IMR-90 (cell line): ENCODE data around the gene SLC7A4.

Experiments used
- CEBPB ChIP-seq: IDR thresholded peaks from 2 replicates; pipeline ENCODE4 v1.6.1; 2012; ENCODE audit warnings: low read depth, low read length, improper control_type of control experiment
- MAFK ChIP-seq: IDR thresholded peaks from 2 replicates; pipeline ENCODE4 v1.6.1; 2012; ENCODE audit warnings: low read depth, low read length, improper control_type of control experiment
- MAZ ChIP-seq: IDR thresholded peaks from 2 replicates; pipeline ENCODE4 v1.6.1; 2012; ENCODE audit warnings: low read depth, mild to moderate bottlenecking, low read length, improper control_type of control experiment, moderate library complexity, borderline replicate concordance
- MXI1 ChIP-seq: IDR thresholded peaks from 2 replicates; pipeline ENCODE4 v1.6.1; 2012; ENCODE audit warnings: low read depth, mild to moderate bottlenecking, low read length, moderate library complexity, borderline replicate concordance
- POLR2A ChIP-seq: IDR thresholded peaks from 2 replicates; pipeline ENCODE4 v1.6.1; 2012; ENCODE audit warnings: mild to moderate bottlenecking, low read depth, low read length
- RAD21 ChIP-seq: IDR thresholded peaks from 2 replicates; pipeline ENCODE4 v1.6.1; 2012; ENCODE audit warnings: low read length, improper control_type of control experiment
- RCOR1 ChIP-seq: IDR thresholded peaks from 2 replicates; pipeline ENCODE4 v1.6.1; 2012; ENCODE audit warnings: mild to moderate bottlenecking, low read length, improper control_type of control experiment; ENCODE audit not compliant: insufficient replicate concordance
- SMC3 ChIP-seq: fragments of 150-350 bp; IDR thresholded peaks from 2 replicates; pipeline ENCODE4 v1.6.1; 2016; ENCODE audit warnings: low read depth, mild to moderate bottlenecking, antibody characterized with exemption, low read length, moderate library complexity
- USF2 ChIP-seq: fragments of 150-350 bp; IDR thresholded peaks from 2 replicates; pipeline ENCODE4 v1.6.1; 2017; ENCODE audit warnings: mild to moderate bottlenecking, antibody characterized with exemption, low read length, low read depth
- TF ChIP-seq, protein P1 (sequence below): conservative IDR thresholded peaks from 2 replicates; pipeline ENCODE4 v1.5.1; 2012; ENCODE audit warnings: mild to moderate bottlenecking, low read depth, low read length, improper control_type of control experiment

DNA sequence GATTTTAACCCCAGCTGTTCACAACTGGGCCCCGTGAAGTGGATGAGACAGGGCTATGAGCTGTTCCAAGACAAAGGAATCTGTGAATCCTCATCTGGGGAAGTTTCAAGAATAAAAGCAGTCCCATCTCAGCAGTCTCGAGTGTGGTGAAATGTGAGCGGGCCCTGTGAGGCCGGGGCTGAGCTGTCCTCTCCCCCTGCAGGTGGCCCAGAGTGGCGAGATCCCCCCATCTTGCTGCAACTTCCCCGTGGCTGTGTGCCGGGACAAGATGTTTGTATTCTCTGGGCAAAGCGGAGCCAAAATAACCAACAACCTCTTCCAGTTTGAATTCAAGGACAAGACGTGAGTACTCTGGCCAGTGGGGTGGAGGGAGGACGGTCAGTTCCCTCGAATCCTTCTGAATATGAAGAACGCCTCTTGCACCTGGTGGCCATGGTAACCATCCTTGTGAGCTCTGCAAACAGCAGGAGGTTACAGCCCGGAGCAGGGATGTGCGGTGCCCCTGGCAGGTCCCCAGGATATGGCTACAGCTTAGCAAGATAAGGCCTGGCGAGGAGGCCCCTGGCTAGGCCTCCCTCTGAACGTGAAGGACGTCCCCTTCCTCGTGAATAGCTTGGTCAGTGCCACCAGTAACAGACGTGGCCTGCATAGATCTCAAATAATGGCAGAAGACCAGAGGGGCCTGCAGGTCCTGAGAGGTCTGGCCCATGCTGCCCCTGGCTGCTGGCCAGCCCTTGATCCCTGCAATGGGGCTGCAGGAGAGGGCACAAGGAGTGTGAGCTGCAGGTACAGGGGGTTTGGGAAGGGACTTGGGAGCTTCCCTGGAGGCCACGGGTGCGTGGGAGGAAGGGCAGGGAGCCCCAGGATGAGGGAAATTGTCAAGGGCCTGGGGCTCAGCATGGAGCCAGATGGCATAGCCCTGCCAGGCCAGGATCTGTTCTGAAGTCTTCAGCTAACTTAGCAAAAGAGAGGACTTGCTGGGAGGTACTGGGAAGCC is 41.9 kb downstream of the SLC7A4 start:
- TF ChIP-seq POLR2A (no peak), RAD21 (no peak), SMC3 (no peak), MAZ (no peak), CEBPB (no peak), RCOR1 (no peak), MXI1 (no peak), MAFK (no peak), USF2 (no peak)
- TF ChIP-seq, protein P1, sequence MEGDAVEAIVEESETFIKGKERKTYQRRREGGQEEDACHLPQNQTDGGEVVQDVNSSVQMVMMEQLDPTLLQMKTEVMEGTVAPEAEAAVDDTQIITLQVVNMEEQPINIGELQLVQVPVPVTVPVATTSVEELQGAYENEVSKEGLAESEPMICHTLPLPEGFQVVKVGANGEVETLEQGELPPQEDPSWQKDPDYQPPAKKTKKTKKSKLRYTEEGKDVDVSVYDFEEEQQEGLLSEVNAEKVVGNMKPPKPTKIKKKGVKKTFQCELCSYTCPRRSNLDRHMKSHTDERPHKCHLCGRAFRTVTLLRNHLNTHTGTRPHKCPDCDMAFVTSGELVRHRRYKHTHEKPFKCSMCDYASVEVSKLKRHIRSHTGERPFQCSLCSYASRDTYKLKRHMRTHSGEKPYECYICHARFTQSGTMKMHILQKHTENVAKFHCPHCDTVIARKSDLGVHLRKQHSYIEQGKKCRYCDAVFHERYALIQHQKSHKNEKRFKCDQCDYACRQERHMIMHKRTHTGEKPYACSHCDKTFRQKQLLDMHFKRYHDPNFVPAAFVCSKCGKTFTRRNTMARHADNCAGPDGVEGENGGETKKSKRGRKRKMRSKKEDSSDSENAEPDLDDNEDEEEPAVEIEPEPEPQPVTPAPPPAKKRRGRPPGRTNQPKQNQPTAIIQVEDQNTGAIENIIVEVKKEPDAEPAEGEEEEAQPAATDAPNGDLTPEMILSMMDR = no peak
